ENCODE results near the gene GPC3. TPM values are rescaled to one million over a fixed set of nuclear protein-coding genes. Genes with fewer than 3 reads are reported as not detected.
"Not testable (repeated sequence)": the region's sequence is repeated elsewhere in the genome, so short reads cannot be mapped to it uniquely, and the experiment has no call there.

The GPC3 gene
- total RNA-seq, 4 donors from 2014 or later = 1.4 to 5.8 (median 2.7) TPM

DNA sequence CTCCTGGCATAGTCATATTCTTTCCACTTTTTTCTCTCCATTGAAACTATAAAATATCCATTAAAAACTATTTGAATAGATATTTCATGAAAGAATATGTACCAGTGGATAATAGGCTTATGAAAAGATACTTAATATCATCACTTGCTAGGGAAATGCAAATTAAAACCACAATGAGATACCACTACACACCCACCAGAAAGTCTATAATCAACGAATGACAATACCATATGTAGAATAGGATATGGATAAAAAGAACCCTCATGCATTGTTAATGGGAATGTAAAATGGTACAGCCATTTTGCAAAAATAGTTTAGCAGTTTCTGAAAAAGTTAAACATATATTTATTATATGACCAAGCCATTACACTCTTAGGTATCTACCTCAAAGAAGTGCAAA, 351.4 kb downstream of the GPC3 start:
- TF ChIP-seq, protein P1, sequence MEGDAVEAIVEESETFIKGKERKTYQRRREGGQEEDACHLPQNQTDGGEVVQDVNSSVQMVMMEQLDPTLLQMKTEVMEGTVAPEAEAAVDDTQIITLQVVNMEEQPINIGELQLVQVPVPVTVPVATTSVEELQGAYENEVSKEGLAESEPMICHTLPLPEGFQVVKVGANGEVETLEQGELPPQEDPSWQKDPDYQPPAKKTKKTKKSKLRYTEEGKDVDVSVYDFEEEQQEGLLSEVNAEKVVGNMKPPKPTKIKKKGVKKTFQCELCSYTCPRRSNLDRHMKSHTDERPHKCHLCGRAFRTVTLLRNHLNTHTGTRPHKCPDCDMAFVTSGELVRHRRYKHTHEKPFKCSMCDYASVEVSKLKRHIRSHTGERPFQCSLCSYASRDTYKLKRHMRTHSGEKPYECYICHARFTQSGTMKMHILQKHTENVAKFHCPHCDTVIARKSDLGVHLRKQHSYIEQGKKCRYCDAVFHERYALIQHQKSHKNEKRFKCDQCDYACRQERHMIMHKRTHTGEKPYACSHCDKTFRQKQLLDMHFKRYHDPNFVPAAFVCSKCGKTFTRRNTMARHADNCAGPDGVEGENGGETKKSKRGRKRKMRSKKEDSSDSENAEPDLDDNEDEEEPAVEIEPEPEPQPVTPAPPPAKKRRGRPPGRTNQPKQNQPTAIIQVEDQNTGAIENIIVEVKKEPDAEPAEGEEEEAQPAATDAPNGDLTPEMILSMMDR (IDR thresholded peaks at IDR 0.05 in 4 of 5, conservative IDR thresholded peaks at IDR 0.05 in 1 of 5) = no peak
- no peak for TF ChIP-seq POLR2A (IDR thresholded peaks at IDR 0.05)
- intact Hi-C loops (cut with DNase I; ENCODE audit: low total_unique reads) = no loop called here
- Histone ChIP-seq H3K36me3 (no peaks in the 10 kb centered on the region), H3K4me3 (no peak overlapping the region), H3K4me1 (peaks cover 5 to 8% of the 10 kb centered on the region in 2 donors), H3K9me3 (no peaks in the 10 kb centered on the region), H3K27me3 (no peaks in the 10 kb centered on the region), H3K27ac (no peak overlapping the region)
- no peak for ATAC-seq
- no peak for DNase-seq
- in situ Hi-C loops (cut with MboI; ENCODE audit: low sequenced_read_pairs in 4 of 4) = no loop called here

DNA sequence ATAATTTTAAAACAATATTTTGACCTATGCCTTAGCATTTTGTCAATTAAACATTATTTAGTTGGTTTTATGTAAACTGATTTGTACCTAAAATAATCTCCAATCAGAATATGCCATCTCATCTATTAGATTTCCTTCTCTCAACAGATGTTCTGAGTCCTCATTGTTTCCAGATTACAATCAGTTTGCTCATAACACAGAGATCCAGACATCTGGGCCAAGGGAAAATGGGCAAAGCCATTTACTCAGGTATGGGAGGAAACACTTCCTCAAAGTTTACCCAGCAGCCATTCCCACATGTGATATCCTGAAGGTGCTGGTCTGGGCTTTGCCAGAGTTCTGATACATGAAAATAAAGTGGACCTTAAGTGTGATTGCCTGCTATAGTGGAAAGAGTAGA, 352.2 kb downstream of the GPC3 start:
- in situ Hi-C loops (cut with MboI; ENCODE audit: low sequenced_read_pairs in 4 of 4) (no loop called here), intact Hi-C loops (cut with DNase I; ENCODE audit: low total_unique reads) (no loop called here)
- no peaks in the 10 kb centered on the region for H3K36me3 ChIP-seq
- no peak for DNase-seq
- no peak for ATAC-seq
- H3K27ac ChIP-seq = no peak overlapping the region
- no peaks in the 10 kb centered on the region for H3K9me3 ChIP-seq
- H3K27me3 ChIP-seq = no peaks in the 10 kb centered on the region
- H3K4me3 ChIP-seq = no peak overlapping the region
- TF ChIP-seq, protein P1 (IDR thresholded peaks at IDR 0.05 in 4 of 5, conservative IDR thresholded peaks at IDR 0.05 in 1 of 5) = no peak
- no peak for TF ChIP-seq POLR2A (IDR thresholded peaks at IDR 0.05)
- H3K4me1 ChIP-seq = peaks cover 5 to 8% of the 10 kb centered on the region in 2 donors

DNA sequence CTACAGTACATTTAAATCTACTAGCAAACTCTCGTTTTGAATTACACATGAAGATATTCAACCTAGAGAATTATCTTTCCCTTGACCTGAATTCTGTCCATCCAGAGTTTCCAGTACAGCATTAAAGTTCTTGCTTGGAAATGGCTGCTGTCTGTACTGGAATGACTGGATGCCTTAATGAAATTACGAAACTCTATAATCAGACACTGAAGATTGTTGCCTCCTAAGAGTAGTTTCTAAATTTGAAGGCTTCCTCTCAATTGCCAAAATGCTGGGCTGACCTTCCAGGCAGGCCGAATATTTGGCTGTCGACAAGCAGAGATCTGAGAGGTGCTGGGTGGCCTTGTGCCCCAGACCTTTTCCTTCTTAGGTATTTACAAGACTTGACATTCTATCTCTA, 355.0 kb downstream of the GPC3 start:
- Histone ChIP-seq H3K4me1 (peaks cover 5 to 8% of the 10 kb centered on the region in 2 donors), H3K9me3 (no peaks in the 10 kb centered on the region), H3K27ac (peak overlapping the region in 1 of 4 donors; percentile 39), H3K36me3 (no peaks in the 10 kb centered on the region), H3K4me3 (no peak overlapping the region), H3K27me3 (no peaks in the 10 kb centered on the region)
- in situ Hi-C loops (cut with MboI; ENCODE audit: low sequenced_read_pairs in 4 of 4) = no loop called here
- TF ChIP-seq POLR2A (IDR thresholded peaks at IDR 0.05) = no peak
- TF ChIP-seq, protein P1 (IDR thresholded peaks at IDR 0.05 in 4 of 5, conservative IDR thresholded peaks at IDR 0.05 in 1 of 5) = no peak
- intact Hi-C loops (cut with DNase I; ENCODE audit: low total_unique reads) = no loop called here
- ATAC-seq = peak; percentile 71 to 72
- no peak for DNase-seq

DNA sequence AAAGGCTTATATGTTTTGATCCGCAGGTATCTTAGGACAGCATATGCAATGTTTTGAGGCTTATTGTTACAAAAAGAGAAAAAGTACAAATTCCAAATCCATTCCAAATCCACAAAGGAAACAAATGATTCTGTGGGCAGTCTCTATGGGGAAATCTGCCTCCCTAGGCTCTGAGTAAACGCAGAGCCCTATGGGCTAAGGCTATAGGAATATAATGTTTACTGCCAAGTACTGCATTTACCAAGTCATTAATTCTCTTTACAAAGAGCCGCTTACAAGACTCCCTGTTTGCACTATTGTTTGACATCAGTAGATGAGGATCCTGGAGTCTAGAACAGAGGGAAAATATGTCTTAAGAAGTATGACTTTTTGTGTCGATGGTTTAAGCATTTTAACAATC, 357.7 kb downstream of the GPC3 start:
- Histone ChIP-seq H3K27me3 (no peaks in the 10 kb centered on the region), H3K9me3 (no peaks in the 10 kb centered on the region), H3K27ac (no peak overlapping the region), H3K4me3 (no peak overlapping the region), H3K36me3 (no peaks in the 10 kb centered on the region), H3K4me1 (peaks cover 5 to 8% of the 10 kb centered on the region in 2 donors)
- TF ChIP-seq, protein P1 (IDR thresholded peaks at IDR 0.05 in 4 of 5, conservative IDR thresholded peaks at IDR 0.05 in 1 of 5) = no peak
- TF ChIP-seq POLR2A (IDR thresholded peaks at IDR 0.05) = no peak
- ATAC-seq (no peak), DNase-seq (no peak)
- intact Hi-C loops (cut with DNase I; ENCODE audit: low total_unique reads) = no loop called here
- in situ Hi-C loops (cut with MboI; ENCODE audit: low sequenced_read_pairs in 4 of 4) = no loop called here

DNA sequence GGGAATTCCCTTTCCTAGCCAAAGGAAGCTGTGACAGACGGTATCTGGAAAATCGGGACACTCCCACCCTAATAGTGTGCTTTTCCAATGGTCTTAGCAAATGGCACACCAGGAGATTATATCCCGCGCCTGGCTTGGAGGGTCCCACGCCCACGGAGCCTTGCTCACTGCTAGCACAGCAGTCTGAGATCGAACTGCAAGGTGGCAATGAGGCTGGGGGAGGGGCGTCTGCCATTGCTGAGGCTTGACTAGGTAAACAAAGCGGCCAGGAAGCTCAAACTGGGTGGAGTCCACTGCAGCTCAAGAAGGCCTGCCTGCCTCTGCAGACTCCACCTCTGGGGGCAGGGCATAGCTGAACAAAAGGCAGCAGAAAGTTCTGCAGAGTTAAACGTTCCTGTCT, 364.0 kb downstream of the GPC3 start:
- H3K27ac ChIP-seq; H3K27me3 ChIP-seq; H3K4me3 ChIP-seq; DNase-seq; H3K4me1 ChIP-seq; in situ Hi-C loops (cut with MboI; ENCODE audit: low sequenced_read_pairs in 4 of 4); intact Hi-C loops (cut with DNase I; ENCODE audit: low total_unique reads); H3K9me3 ChIP-seq; ATAC-seq; H3K36me3 ChIP-seq: not testable (repeated sequence)
